Frontal cortex (tissue), 4 donors: ENCODE data around the gene EFCAB13. TPM values are rescaled to one million over a fixed set of nuclear protein-coding genes. Genes with fewer than 3 reads are reported as not detected.
"Not testable (repeated sequence)": the region's sequence is repeated elsewhere in the genome, so short reads cannot be mapped to it uniquely, and the experiment has no call there.

Experiments
- DNase-seq, 2 donors: peaks; one replicate each; pipeline ENCODE4 v3.0.0; 2012; ENCODE audit warnings: low spot score in 2 of 2
- FAIRE-seq: peaks from 2 replicates; lab custom pipeline; 2012; peaks lifted over from hg19 to GRCh38; lab: Jason Lieb, UNC
- total RNA-seq: library from RNA; depleted of rRNA; stranded (reverse); fragments of >200 nt; gene quantifications from one replicate; pipeline ENCODE4 v1.2.3, GENCODE V29; 2014
- donor health status: control.
- donor health status: control.
- donor health status: control.

The EFCAB13 gene
- total RNA-seq, 1 donor from 2014 or later, result 14.3 TPM

GRCh38 chr17:47324224-47325020 is 667 bp downstream of the EFCAB13 start:
- DNase-seq, result no peak

GRCh38 chr17:47325176-47325575 is 1.4 kb downstream of the EFCAB13 start:
- FAIRE-seq, result no peak
- no peak for DNase-seq

More at GRCh38 chr17:47324224-47325020, 667 bp downstream of the EFCAB13 start:
- no peak for FAIRE-seq

- FAIRE-seq (no peak), DNase-seq (no peak)
These were observed 6.8 kb downstream of the EFCAB13 start for GRCh38 chr17:47330548-47330947.

- FAIRE-seq, result no peak
- no peak for DNase-seq
These were observed 8.5 kb downstream of the EFCAB13 start for GRCh38 chr17:47332287-47332686.

GRCh38 chr17:47335101-47335936 is 11.6 kb downstream of the EFCAB13 start:
- FAIRE-seq (no peak), DNase-seq (no peak)

- no peak for DNase-seq
- FAIRE-seq, result no peak
These were observed 14.3 kb downstream of the EFCAB13 start for GRCh38 chr17:47338026-47338425.

GRCh38 chr17:47352848-47353247 is 29.1 kb downstream of the EFCAB13 start:
- DNase-seq (no peak), FAIRE-seq (no peak)

GRCh38 chr17:47358652-47359051 is 34.9 kb downstream of the EFCAB13 start:
- no peak for DNase-seq
- FAIRE-seq, result no peak

- no peak for DNase-seq
- FAIRE-seq, result no peak
These were observed 39.4 kb downstream of the EFCAB13 start for GRCh38 chr17:47363171-47363570.

GRCh38 chr17:47367257-47367656 is 43.5 kb downstream of the EFCAB13 start:
- FAIRE-seq (no peak), DNase-seq (no peak)

- no peak for FAIRE-seq
These were observed 44.5 kb downstream of the EFCAB13 start for GRCh38 chr17:47368262-47368661.

GRCh38 chr17:47370899-47371298 is 47.1 kb downstream of the EFCAB13 start:
- FAIRE-seq, DNase-seq: not testable (repeated sequence)

More at GRCh38 chr17:47368262-47368661, 44.5 kb downstream of the EFCAB13 start:
- no peak for DNase-seq

- DNase-seq, result no peak
- peak; percentile 10 for FAIRE-seq
These were observed 49.2 kb downstream of the EFCAB13 start for GRCh38 chr17:47373002-47373401.

- FAIRE-seq (no peak), DNase-seq (no peak)
These were observed 52.5 kb downstream of the EFCAB13 start for GRCh38 chr17:47376247-47376646.

- DNase-seq, result no peak
- no peak for FAIRE-seq
These were observed 65.1 kb downstream of the EFCAB13 start for GRCh38 chr17:47388825-47389224.

GRCh38 chr17:47397532-47398128 is 73.9 kb downstream of the EFCAB13 start:
- FAIRE-seq, DNase-seq: not testable (repeated sequence)

- FAIRE-seq, result no peak
- DNase-seq, result no peak
These were observed 76.6 kb downstream of the EFCAB13 start for GRCh38 chr17:47400333-47400732.

GRCh38 chr17:47401100-47401499 is 77.3 kb downstream of the EFCAB13 start:
- FAIRE-seq (no peak), DNase-seq (no peak)

- FAIRE-seq (no peak), DNase-seq (no peak)
These were observed 80.3 kb downstream of the EFCAB13 start for GRCh38 chr17:47404006-47404405.

- no peak for FAIRE-seq
- no peak for DNase-seq
These were observed 81.1 kb downstream of the EFCAB13 start for GRCh38 chr17:47404875-47405274.
